HG03066 (cell line): ENCODE data around the gene NOCT.
A peak's percentile ranks its signal among the peaks of the same experiment; 100 is the strongest.
"Not testable (repeated sequence)": the region's sequence is repeated elsewhere in the genome, so short reads cannot be mapped to it uniquely, and the experiment has no call there.

ENCODE experiments used
- ATAC-seq: cut with Tn5 transposase; IDR thresholded peaks from one replicate; pipeline ENCODE4 v1.9.1; 2021; ENCODE audit warnings: low read depth; ENCODE audit not compliant: unreplicated experiment

The NOCT gene

GRCh38 chr4:139008278-139008677, 7.3 kb upstream of the NOCT start:
- not testable (repeated sequence) for ATAC-seq

- no peak for ATAC-seq
These were observed 5.9 kb upstream of the NOCT start for GRCh38 chr4:139009702-139010101.

GRCh38 chr4:139011225-139011950, 4.2 kb upstream of the NOCT start:
- no peak for ATAC-seq

- ATAC-seq = peak; percentile 3
These were observed 961 bp upstream of the NOCT start for GRCh38 chr4:139014371-139015268.

- peak; percentile 33 for ATAC-seq
These were observed 429 bp downstream of the NOCT start for GRCh38 chr4:139015948-139016471.

GRCh38 chr4:139017861-139018260, 2.3 kb downstream of the NOCT start:
- no peak for ATAC-seq

- ATAC-seq = no peak
These were observed 2.9 kb downstream of the NOCT start for GRCh38 chr4:139018501-139018900.

- no peak for ATAC-seq
These were observed 3.6 kb downstream of the NOCT start for GRCh38 chr4:139018971-139019758.

- no peak for ATAC-seq
These were observed 4.8 kb downstream of the NOCT start for GRCh38 chr4:139020384-139020783.

GRCh38 chr4:139021071-139021470, 5.5 kb downstream of the NOCT start:
- ATAC-seq = not testable (repeated sequence)

- no peak for ATAC-seq
These were observed 7.3 kb downstream of the NOCT start for GRCh38 chr4:139022835-139023234.

GRCh38 chr4:139024686-139025085, 9.1 kb downstream of the NOCT start:
- no peak for ATAC-seq

GRCh38 chr4:139025841-139026240, 10.3 kb downstream of the NOCT start:
- ATAC-seq = no peak

GRCh38 chr4:139027776-139028175, 12.2 kb downstream of the NOCT start:
- no peak for ATAC-seq

GRCh38 chr4:139028191-139028661, 12.6 kb downstream of the NOCT start:
- no peak for ATAC-seq

GRCh38 chr4:139029866-139030363, 14.3 kb downstream of the NOCT start:
- not testable (repeated sequence) for ATAC-seq

GRCh38 chr4:139030614-139031235, 15.1 kb downstream of the NOCT start:
- ATAC-seq = peak; percentile 72

GRCh38 chr4:139035650-139036049, 20.1 kb downstream of the NOCT start:
- no peak for ATAC-seq

GRCh38 chr4:139036885-139037284, 21.3 kb downstream of the NOCT start:
- no peak for ATAC-seq

- no peak for ATAC-seq
These were observed 23.4 kb downstream of the NOCT start for GRCh38 chr4:139038874-139039443.
